Activated CD4-positive, CD25-positive, alpha-beta regulatory T cell treated with anti-CD3 and anti-CD28 coated beads, Interleukin-2, amount 50 U/mL, for 24 hours (primary cell): ENCODE results near the gene FLOT2.
"Not testable (repeated sequence)": the region's sequence is repeated elsewhere in the genome, so short reads cannot be mapped to it uniquely, and the experiment has no call there.

Source experiments
- ATAC-seq, 2 donors: fragments of 150-1000 bp; cut with Tn5 transposase; one replicate each; pipeline ENCODE4 v1.10.0; 2021; ENCODE audit warnings: mild to moderate bottlenecking in 1 of 2, moderate library complexity in 1 of 2

Gene FLOT2, protein sequence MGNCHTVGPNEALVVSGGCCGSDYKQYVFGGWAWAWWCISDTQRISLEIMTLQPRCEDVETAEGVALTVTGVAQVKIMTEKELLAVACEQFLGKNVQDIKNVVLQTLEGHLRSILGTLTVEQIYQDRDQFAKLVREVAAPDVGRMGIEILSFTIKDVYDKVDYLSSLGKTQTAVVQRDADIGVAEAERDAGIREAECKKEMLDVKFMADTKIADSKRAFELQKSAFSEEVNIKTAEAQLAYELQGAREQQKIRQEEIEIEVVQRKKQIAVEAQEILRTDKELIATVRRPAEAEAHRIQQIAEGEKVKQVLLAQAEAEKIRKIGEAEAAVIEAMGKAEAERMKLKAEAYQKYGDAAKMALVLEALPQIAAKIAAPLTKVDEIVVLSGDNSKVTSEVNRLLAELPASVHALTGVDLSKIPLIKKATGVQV

DNA sequence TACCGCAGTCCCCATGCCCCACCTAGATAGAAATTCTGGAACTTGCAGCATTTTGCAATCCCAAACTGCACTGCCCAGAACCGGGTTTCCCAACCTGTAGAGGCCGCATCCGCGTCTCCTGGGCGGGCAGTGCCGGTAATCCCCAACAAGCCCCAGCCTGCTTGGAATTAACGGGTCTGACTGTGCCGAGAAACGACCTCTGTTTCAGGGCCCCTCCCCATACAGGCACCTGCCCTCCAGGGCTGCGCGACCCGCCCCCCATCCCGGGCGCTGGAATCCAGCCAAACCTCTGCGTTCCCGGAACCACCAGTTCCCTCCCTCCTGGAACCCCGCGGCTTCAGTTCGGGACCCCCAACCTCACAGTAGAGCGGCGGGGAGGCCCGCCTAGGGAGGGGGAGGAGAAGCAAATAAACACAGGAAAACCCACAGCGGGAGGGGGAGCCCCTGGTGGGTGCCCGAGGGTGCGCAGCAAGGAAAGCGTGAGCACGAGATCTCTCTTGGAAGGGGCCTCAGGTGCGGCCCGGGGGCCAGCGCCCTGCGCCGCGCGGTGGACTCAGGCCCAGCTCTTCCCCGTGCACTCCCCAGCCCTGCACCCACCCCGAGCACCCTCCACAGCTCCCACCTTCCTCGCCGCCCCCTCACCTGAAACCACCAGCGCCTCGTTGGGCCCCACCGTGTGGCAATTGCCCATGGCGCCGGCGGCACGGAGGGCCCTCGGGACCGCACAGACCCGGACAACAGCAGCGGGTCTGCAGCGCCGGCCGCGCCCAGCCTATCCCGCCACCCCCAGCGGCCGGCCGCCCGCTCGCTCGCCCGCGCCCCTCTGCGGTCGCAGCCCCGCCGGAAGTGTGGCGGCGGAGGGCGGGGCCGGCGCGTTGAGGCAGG, at the start of gene FLOT2:
Gene FLOT2, minus strand, starts transcription at position 850 of the 885 bp plus-strand sequence. Its CDS starts 159 bp downstream, at position 691.
- ATAC-seq, result peak; percentile 65 to 66

DNA sequence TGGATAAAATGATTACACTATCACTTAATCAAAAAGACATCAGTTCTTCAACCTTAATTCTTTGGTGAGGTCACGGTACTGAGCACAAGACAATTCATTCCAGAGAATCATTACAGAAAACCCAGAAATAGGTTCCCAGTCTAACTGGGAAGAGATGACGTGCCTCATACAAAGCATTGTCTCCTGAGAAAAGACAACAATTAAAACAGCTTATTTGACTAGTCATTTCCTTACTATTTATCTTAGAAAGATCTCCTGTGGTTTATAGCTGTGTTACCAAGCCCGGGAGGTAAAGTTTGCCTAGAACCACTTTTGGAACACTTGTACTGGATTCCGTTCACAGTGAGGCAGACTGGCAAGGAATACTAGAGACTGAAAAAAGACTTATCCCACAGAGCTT, 48.7 kb upstream of the FLOT2 start:
- ATAC-seq, result peak in 1 of 2 donors; percentile 18

DNA sequence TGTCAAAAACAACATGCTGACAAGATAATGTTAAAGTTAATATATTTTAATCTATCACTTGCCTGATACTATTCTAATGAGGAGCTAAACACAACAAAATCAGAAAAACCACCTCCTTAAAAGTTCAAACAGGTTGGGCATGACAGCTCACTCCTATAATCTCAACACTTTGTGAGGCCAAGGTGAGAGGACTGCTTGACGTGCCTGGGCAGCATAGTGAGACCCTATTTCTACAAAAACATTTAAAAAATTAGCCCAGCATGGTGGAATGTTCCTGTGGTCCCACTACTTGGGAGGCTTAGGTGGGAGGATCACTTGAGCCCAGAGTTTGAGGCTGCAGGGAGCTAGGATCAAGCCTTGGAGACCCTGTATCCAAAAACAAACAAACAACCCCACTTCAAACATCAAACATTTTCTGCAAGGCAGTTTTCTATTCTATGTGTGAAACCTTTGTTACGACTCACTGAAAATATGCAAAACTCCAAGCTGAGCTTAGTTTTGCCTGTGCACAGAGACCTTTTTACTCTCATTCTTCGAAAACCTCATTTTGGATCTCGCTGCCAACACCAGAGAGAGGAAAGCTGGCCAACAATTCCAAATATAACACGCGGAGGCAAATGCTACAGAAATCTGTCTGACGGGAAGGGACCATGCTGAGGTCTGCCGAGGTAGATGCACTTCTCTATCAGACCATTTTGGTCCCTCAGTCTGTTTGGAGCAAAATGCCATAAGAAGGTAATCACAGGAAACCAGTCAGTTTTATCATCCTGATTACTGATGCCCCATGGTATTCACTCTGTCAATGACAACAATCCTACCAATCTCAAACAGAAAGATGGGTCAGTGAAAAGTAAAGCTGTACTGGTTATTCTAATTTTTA, 47.6 kb upstream of the FLOT2 start:
- ATAC-seq, result no peak

DNA sequence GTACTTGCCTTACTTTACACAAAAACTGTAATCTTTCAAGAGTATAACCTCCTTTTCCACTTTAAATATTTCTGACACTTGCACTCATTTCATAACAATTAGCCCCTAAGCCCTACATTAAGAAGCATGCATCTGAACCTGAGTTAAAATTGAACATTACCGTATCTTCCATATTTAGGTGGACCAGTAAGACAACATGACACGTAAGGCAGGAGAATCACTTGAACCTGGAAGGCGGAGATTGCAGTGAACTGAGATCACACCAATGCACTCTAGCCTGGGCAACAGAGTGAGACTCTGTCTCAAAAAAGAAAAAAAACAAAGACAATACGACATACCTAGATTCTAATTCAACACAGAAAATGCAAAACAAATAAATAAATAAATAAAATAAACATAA, 46.8 kb upstream of the FLOT2 start:
- no peak for ATAC-seq

DNA sequence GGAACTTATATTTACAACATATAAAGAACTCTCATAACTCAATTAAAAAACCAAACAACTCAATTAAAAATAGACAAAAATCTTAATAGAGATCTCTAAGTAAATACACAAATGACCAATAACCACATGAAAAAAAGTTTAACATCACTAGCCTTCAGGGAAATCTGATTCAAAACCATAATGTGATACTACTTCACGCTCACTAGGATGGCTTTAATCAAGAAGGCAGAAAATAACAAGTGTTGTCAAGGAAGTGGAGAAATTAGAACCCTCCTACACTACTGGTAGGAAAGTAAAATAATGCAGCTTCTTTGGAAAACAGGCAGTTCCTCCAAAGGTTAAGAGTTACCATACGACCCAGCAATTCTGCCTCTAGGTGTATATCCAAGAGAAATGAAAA, 45.4 kb upstream of the FLOT2 start:
- ATAC-seq, result no peak

DNA sequence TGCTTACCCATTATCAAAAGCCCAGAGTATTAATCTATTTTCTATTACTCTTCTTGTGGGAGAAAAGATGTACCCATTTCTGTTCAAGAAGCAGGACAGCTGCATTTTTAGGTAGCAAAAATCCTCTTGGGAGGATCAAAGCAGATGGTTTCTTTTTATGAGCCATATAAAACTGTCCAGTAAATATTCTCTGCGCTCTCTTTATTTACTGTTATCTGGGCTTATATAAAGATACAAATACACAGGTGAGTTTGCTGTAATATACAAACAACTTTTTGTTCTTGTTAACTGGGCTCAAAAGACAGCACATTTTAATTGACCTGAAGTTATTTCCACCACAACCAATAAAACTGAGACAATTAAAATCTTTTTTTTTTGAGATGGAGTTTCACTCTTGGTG, 43.7 kb upstream of the FLOT2 start:
- no peak for ATAC-seq

DNA sequence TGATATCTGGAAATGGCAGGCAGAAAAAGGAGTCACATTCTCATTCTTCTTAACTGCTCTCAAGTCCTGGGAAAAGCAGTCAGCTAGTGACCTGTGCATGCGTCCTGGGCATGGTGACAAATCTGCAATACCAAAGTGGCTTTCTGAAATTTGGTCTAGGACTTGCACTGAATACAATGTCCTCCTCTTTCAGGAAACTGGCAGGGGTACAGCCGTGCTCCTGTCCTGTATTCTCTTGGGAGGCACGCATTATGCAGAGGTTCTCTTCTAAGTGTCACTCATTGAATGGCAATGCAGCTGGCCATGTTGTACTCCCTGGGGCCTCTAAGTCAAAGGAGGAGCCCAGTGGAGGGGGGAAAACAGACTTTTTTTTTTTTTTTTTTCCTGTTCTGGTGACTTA, 43.1 kb upstream of the FLOT2 start:
- ATAC-seq, result no peak

DNA sequence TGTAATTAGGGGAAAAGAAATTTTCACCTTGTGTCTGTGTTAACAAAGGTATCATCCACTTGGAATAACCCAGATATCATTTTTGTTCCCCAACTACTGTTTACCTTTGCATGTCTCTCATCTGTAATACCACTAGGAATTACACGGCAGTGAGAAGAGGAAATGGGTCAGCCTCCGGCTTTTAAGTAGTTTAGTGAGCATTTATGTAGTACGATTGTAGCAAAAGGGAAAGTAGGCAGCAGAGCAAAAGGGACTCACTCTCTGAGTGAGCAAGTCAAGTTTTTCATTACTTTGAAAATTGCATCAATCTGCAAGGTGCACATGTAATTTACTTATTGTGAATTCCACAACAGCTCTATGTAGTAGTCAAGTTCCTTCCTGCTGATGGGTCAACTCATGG, 42.6 kb upstream of the FLOT2 start:
- ATAC-seq, result peak; percentile 44 to 48

DNA sequence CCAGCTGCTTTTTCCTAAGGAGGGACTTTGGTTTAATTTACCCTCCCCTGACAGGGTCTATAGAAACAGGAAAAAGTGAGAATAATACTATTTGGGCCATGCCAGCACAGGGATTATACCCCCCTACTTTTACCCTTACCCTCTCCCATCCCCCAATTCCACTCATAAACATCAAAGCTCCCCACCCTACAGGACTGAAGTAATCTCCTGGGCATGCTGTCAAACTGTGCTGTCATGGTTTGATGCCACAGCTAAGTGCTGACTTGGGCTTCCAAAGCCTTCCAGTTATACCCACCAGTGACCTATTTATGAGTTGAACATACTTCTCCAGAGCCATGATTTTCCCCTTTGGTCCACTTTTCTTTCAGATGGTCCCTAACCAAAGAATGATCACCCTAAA, 41.0 kb upstream of the FLOT2 start:
- ATAC-seq, result no peak

DNA sequence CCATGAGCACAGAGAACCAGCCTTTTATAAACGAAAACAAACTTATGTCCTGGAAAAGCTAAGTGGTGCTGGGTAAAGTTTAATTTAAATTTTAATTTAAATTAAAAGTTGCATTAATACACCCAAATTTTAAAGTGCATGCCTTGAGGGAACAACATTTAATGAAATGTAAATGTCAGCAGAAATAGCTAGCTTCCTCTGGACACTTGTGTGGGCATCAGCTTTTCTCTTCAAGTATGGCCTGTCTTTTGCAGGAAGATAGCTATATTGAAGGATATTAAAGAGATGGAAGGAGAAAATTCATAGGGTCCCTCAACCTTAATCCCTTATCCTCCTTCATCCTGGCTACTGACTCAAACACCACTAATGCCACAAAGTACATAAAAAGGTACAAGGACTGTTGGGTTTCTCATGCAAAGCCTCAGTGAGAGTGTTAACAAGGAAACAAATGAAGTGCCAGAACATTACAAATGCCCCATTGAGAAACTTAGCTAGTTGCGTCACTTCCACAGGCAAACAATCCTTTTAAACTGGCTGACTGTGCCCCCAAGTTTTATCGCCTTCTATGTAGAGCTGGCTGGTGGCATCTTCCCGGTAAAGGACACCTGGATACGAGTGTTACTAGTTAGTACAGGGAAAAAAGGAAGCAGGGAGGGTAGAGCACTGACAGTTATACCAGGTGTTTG, 39.7 kb upstream of the FLOT2 start:
- ATAC-seq, result no peak

DNA sequence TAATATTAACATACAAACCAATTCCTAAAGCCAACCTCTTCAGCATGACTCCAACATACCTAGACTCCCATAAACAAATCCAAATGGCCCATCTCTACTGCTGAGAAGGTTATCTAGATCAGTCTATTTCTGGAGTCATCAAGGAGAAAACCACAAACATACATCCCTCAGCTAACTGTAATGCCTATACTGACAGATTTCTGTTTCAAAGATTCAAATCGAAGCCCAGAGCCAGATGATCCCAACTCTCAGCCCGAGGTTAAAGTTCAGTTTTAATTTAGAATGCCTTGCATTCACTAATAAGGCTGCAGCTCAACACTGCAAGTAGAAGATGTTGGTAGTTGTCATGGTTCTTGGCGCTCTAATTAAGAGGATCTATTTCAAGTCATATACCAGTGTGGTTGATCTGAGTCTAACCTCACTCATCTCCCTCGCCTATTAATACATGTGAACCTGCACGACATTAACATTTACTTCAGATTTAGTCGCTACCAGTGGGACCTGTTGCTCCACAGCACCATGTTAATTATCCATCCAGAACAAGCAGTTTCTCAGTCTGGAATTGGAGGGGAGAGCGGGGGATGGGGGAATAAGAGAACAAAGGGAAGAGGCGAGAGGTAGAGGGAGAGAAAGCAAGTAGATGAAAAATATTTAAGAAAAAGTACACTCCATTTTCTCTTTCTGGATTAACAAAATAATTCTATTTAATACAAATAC, 38.4 kb upstream of the FLOT2 start:
- ATAC-seq, result no peak

DNA sequence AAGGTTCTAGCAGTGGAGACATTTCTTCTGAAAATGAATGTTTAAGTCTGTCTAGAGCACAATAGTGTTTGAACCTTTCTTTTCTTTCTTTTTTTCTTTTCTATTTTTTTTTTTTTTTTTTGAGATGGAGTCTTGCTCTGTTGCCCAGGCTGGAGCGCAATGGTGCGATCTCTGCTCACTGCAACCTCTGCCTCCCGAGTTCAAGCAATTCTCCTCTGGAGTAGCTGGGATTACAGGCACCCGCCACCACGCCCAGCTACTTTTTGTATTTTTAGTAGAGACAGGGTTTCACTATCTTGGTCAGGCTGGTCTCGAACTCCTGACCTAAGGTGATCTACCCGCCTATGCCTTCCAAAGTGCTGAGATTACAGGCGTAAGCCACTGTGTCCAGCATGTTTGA, 37.0 kb upstream of the FLOT2 start:
- ATAC-seq, result not testable (repeated sequence)

DNA sequence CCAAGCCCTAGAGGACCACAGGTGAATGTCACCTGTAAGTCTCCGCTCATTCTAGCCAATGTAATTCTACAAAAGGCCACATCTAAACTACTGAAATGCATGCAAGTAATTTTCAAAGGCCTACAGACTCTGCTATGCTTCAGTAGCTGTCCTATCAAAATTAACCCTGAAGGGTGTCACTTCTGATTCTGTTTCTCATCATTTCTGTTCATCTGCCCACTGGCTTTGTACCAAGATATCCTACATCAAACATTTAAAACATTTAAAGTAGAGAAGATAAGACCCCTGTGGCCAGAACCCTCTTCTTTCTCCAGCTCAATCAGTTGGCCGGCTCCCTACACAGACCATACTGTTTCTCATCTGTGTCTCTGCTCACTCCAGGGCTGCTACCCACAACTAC, 32.3 kb upstream of the FLOT2 start:
- ATAC-seq, result no peak

DNA sequence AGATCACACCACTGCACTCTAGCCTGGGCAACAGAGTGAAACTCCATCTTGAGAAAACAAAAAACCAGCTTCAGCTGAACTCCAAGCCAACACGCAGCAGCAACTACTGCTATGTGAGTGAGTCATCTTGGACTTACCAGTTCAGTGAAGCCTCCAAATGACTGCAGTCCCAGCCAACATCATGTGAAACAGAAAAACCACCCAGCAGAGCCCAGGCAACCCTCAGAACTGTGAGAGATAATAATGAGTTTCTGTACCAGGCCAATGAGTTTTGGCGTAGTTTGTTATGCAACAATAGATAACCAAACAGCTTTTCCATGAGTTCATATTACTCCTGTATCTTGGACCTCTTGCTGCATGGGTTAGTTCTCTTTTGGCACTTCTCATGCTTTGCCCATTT, 30.5 kb upstream of the FLOT2 start:
- peak; percentile 72 to 75 for ATAC-seq

DNA sequence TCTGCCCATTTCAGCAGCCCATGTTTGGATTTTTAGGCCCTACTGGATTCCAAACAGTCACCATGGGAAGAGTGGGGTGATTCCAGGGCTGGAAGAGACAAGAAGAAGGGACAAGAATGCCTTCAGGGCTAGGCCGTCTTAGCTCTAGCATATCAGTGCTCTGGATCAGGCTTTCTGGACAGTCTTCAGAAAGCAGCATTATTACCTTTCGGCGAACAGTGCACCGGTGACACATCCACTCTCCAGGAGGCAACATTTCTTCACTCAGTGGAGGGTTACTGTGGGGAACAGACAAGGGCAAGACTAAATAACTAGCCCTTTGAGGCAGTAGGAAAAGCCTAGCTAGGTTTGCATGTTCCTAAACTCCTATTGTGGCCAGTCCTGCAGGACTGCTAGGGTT, 29.3 kb upstream of the FLOT2 start:
- ATAC-seq, result no peak

DNA sequence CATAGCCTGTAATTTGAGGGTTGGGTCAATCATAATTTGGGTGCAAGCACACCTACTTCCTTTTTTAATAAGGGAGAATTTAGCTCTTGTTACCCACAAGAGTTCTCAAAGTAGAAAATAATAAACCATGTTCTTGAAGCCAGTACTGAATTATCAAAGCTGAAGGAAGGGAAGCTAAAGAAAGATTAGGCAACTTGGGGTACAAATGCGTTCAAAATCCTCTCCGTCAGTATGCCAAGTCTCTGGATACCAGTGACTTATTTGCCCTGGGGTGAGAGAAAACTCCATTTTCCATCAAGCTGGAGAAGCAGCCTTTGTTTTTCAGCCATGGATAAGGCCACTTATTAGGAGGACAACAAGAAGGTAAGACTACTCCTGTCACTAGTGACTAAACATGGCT, 28.8 kb upstream of the FLOT2 start:
- no peak for ATAC-seq

DNA sequence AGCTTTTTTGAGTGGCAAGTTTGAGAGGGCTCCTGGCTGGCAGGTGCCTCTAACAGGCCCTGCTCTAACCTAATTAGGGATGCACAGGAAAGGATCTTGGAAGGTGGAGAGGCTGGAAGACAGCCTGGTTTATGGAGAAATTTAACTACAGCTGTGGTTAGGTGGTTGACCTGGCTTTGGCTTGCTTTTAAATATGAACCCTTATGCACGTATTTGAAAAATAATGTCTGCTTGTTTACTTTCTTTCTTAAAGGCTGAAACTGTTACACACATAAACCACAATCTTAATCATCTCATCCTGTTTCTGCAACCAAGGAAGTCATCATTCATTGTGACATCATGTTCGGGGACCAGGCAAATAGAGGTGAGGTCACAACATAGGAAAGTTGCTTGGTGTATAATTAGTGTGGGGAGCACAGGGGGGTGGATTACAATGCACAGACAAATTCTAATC, 28.4 kb upstream of the FLOT2 start:
- peak; percentile 92 to 95 for ATAC-seq

DNA sequence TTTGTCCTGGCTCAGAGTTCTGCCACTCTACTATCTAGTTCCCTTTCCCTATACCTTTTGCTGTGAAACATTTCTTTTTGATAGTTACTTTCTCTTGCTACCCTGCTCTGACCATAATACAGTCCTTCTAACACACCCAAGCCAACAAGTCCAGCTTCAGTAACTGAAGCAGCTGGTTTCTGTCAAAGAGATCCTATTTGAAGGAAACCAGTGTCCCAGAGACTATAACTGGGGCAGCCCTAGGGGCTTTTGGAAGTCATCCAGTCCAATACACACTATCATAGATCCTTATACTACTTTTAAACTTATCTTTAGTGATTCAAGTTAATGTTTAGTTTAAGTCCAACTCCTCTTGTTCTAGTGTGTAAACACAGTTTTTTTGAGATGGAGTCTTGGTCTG, 22.7 kb upstream of the FLOT2 start:
- ATAC-seq, result no peak

DNA sequence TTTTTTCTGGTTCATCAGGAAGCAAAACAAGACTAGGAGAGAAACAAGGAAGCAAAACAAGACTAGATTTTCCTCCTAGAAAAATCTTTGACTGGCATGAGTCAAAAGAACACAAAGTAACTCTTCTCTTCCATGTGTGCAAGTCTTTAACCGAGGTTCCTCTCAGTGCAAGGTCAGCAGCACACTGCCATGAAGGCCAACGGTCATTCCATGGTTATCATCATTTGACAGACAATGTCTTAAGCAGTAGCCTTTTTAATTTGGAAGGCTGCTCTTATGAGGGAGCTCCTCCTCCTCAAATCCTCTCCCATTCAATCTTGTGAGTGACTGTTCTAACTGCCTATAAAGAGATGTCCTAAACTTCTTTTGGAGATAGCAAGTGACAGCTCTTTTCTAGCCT, 20.8 kb upstream of the FLOT2 start:
- ATAC-seq, result no peak

DNA sequence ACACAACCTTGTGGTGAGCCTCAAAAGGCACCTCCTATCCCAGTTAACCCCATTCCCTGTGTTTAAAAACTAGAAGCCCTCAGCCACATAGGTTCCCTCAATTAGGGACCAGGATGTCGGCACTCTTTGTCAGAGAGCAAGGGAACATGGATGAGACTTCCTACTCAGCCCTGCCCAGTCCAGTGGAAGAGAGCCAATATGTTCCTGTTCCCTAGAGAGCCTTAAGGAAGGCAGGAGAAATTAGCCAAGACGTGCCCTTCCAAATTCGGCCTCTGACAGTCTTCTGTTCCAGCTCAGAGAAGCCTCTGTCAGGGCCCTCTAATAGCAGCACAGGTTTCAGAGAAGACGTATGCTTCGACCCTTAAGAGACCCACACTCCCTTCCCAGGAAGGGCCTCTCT, 19.9 kb upstream of the FLOT2 start:
- ATAC-seq, result no peak

DNA sequence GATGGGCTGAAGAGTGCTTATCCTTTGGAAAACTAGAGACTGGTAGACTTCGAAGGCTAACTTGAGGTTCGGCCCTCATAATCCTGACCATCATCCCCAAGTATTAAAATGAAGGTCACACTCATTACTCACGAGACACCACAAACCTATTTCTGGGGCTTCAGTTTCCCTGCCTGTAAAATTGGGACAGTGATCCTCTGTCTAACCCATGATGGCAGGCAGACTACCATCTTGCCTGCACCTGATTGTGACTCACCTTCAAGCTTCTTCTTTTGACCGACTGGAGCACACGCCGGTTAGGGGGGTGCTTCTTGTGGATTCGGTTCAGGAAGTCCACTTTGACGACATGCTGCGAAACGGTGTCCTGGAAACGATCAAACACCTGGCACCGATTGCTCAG, 19.5 kb upstream of the FLOT2 start:
- ATAC-seq, result no peak
